SK-N-SH (cell line): ENCODE results near the gene BRWD1. TPM values are rescaled to one million over a fixed set of nuclear protein-coding genes. Genes with fewer than 3 reads are reported as not detected.

Experiments used
- CTCF ChIA-PET: fragments of 300-600, 350-600 bp; formaldehyde crosslinking; extraction: SDS; loops from one replicate; lab custom pipeline; 2021; lab: Yijun Ruan, JAX
- POLR2A ChIA-PET: fragments of 350-600 bp; sonication (Branson Sonifier 250); formaldehyde crosslinking; extraction: SDS; loops from one replicate; lab custom pipeline; 2020; ENCODE audit warnings: antibody characterized with exemption, inconsistent platforms; lab: Yijun Ruan, JAX
- DNase-seq: peaks from one replicate; pipeline ENCODE4 v3.0.0; 2012
- H2AFZ ChIP-seq: fragments of 200-600 bp; sonication (generic); 2 replicates; pipeline ENCODE4 v1.8.1; 2016; ENCODE audit warnings: antibody characterized with exemption, mild to moderate bottlenecking, low read depth
- H3F3A ChIP-seq: fragments of 200-600 bp; sonication (generic); replicated peaks from 2 replicates; pipeline ENCODE3; 2016; ENCODE audit warnings: antibody characterized with exemption, mild to moderate bottlenecking; ENCODE audit not compliant: insufficient read depth
- H3K27ac ChIP-seq, 2 experiments: fragments of 200-500 bp in 1 of 2; fragments of 200-600 bp in 1 of 2; sonication (Bioruptor generic) in 1 of 2; sonication (generic), shearing (Covaris generic) in 1 of 2; 2 replicates each; pipeline versions ENCODE4 v1.5.1 to v1.6.1; 2014 to 2016; ENCODE audit warnings: low read depth in 2 of 2, inconsistent platforms in 1 of 2, low read length in 1 of 2, mild to moderate bottlenecking in 1 of 2, mixed read lengths in 1 of 2
- H3K27me3 ChIP-seq: fragments of 200-600 bp; sonication (generic), shearing (Covaris generic); 2 replicates; pipeline ENCODE4 v1.6.1; 2016; ENCODE audit warnings: mixed run types; ENCODE audit not compliant: insufficient read depth
- H3K36me3 ChIP-seq, 2 experiments: fragments of 200-500 bp in 1 of 2; fragments of 200-600 bp in 1 of 2; sonication (Bioruptor generic) in 1 of 2; sonication (generic) in 1 of 2; replicated peaks in 1 of 2; 2 replicates each; pipeline versions ENCODE3 to v1.5.1; 2014 to 2016; ENCODE audit warnings: low read length in 1 of 2, mild to moderate bottlenecking in 1 of 2; ENCODE audit not compliant: insufficient read depth in 2 of 2, control insufficient read depth in 1 of 2
- H3K4me1 ChIP-seq, 2 experiments: fragments of 200-500 bp in 1 of 2; fragments of 200-600 bp in 1 of 2; sonication (Bioruptor generic) in 1 of 2; sonication (generic), shearing (Covaris generic) in 1 of 2; 2 replicates each; pipeline versions ENCODE4 v1.5.1 to v1.6.1; 2014 to 2016; ENCODE audit warnings: low read depth in 1 of 2, low read length in 1 of 2, mixed run types in 1 of 2; ENCODE audit not compliant: insufficient read depth in 2 of 2, control insufficient read depth in 1 of 2
- H3K4me2 ChIP-seq: fragments of 200-600 bp; sonication (generic), shearing (Covaris generic); 2 replicates; pipeline ENCODE4 v1.6.1; 2017; ENCODE audit warnings: mixed run types
- H3K4me3 ChIP-seq, 2 experiments: fragments of 200-500 bp in 1 of 2; fragments of 200-600 bp in 1 of 2; sonication (Bioruptor generic) in 1 of 2; sonication (generic), shearing (Covaris generic) in 1 of 2; 2 replicates each; pipeline versions ENCODE4 v1.5.1 to v1.8.1; 2014 to 2016; ENCODE audit warnings: low read depth in 2 of 2, inconsistent platforms in 1 of 2, low read length in 1 of 2, mild to moderate bottlenecking in 1 of 2, mixed read lengths in 1 of 2, moderate library complexity in 1 of 2
- H3K79me2 ChIP-seq: fragments of 200-600 bp; sonication (generic); 2 replicates; pipeline ENCODE4 v1.8.1; 2017; ENCODE audit warnings: mild to moderate bottlenecking; ENCODE audit not compliant: insufficient read depth
- H3K9ac ChIP-seq: fragments of 200-600 bp; sonication (generic); 2 replicates; pipeline ENCODE4 v1.6.1; 2017; ENCODE audit warnings: mixed run types
- H3K9me2 ChIP-seq: fragments of 200-600 bp; sonication (generic); 2 replicates; pipeline ENCODE4 v1.6.1; 2017; ENCODE audit warnings: mixed run types
- H3K9me3 ChIP-seq: fragments of 200-600 bp; sonication (generic); 2 replicates; pipeline ENCODE4 v1.6.1; 2017; ENCODE audit warnings: mixed run types, mild to moderate bottlenecking, moderate library complexity
- H4K20me1 ChIP-seq: fragments of 200-600 bp; sonication (generic); 2 replicates; pipeline ENCODE4 v1.6.1; 2017; ENCODE audit warnings: mild to moderate bottlenecking, mixed run types; ENCODE audit not compliant: insufficient read depth
- CTCF ChIP-seq: fragments of 200-600 bp; sonication (generic); IDR thresholded peaks from 2 replicates; pipeline ENCODE4 v1.6.1; 2017; ENCODE audit warnings: antibody characterized with exemption, mild to moderate bottlenecking, moderate library complexity
- ELF1 ChIP-seq: IDR thresholded peaks from 2 replicates; pipeline ENCODE4 v1.4.0; 2012
- MAX ChIP-seq: IDR thresholded peaks from 2 replicates; pipeline ENCODE4 v1.4.0; 2012; ENCODE audit warnings: low read depth
- MEF2A ChIP-seq: IDR thresholded peaks from 2 replicates; pipeline ENCODE4 v1.4.0; 2012; ENCODE audit warnings: low read depth, borderline replicate concordance
- NFIC ChIP-seq: IDR thresholded peaks from 2 replicates; pipeline ENCODE4 v1.4.0; 2012; ENCODE audit warnings: borderline replicate concordance
- POLR2AphosphoS5 ChIP-seq: IDR thresholded peaks from 2 replicates; pipeline ENCODE4 v1.6.1; 2012; ENCODE audit warnings: low read depth, low read length
- RAD21 ChIP-seq: IDR thresholded peaks from 2 replicates; pipeline ENCODE4 v1.6.1; 2012; ENCODE audit warnings: mild to moderate bottlenecking, low read length
- RCOR1 ChIP-seq: fragments of 150-350 bp; IDR thresholded peaks from 2 replicates; pipeline ENCODE4 v1.6.1; 2017; ENCODE audit warnings: antibody characterized with exemption, low read length
- RXRA ChIP-seq: IDR thresholded peaks from 2 replicates; pipeline ENCODE4 v1.4.0; 2012; ENCODE audit warnings: low read depth, mild to moderate bottlenecking, borderline replicate concordance
- SMC3 ChIP-seq: IDR thresholded peaks from 2 replicates; pipeline ENCODE4 v1.6.1; 2012; ENCODE audit warnings: low read depth, low read length, improper control_type of control experiment
- TAF1 ChIP-seq: IDR thresholded peaks from 2 replicates; pipeline ENCODE4 v1.6.1; 2012; ENCODE audit warnings: low read depth, mild to moderate bottlenecking, low read length, moderate library complexity, borderline replicate concordance
- TCF12 ChIP-seq: IDR thresholded peaks from 2 replicates; pipeline ENCODE4 v1.4.0; 2012
- TEAD4 ChIP-seq: IDR thresholded peaks from 2 replicates; pipeline ENCODE4 v1.4.0; 2012; ENCODE audit warnings: mild to moderate bottlenecking, borderline replicate concordance; ENCODE audit not compliant: insufficient read depth
- WGBS: methylation state at CpG from one replicate; pipeline ENCODE4 v1.1.6; 2017; ENCODE audit warnings: low lambda C conversion rate; 5-methylcytosine and 5-hydroxymethylcytosine counted together
- polyA plus RNA-seq, 3 experiments: library from polyadenylated mRNA; depleted of rRNA; stranded (reverse); fragments of >200 nt; gene quantifications; 2 replicates each; pipeline ENCODE4 v1.2.3, GENCODE V29; 2012
- TF ChIP-seq, protein P1 (sequence below): IDR thresholded peaks from 2 replicates; pipeline ENCODE4 v1.4.0; 2012; ENCODE audit warnings: low read depth, borderline replicate concordance
- TF ChIP-seq, protein P2 (sequence below): fragments of 150-350 bp; IDR thresholded peaks from 2 replicates; pipeline ENCODE4 v1.6.1; 2017; ENCODE audit warnings: antibody characterized with exemption, low read length, low read depth, borderline replicate concordance

BRWD1 gene
- polyA plus RNA-seq, 1 of the 3 experiments (the other 2 are of a cell fraction): 7.9 TPM

DNA sequence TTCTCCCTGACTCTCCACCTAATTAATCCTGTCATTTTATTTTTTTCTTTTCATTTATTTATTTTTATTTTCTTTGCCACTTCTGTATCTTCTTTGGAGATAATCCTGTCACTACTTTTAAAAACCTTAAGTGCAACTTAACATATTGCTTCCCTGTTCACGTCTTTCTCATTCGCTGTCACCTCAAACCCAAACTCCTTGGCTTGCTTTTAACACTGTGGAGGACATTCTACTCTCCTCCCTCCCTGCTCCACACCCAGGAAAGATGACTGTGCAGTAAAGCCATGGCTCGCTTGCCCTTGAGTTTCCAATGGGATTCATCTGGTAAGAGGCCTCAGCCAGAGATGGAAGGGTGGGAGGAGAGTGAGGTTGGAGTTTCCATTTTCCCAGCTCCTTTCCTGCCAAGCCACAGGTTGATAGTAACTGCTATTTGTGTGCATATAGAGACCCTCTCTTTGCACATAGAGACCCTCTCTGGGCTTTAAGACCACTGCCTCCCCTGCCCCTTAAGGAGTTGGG, 6.4 kb upstream of the BRWD1 start:
- TF ChIP-seq ELF1: no peak
- TF ChIP-seq RCOR1: no peak
- TF ChIP-seq RAD21: no peak
- TF ChIP-seq RXRA: no peak
- no peak for TF ChIP-seq TEAD4
- no peak for TF ChIP-seq NFIC
- TF ChIP-seq, protein P1, sequence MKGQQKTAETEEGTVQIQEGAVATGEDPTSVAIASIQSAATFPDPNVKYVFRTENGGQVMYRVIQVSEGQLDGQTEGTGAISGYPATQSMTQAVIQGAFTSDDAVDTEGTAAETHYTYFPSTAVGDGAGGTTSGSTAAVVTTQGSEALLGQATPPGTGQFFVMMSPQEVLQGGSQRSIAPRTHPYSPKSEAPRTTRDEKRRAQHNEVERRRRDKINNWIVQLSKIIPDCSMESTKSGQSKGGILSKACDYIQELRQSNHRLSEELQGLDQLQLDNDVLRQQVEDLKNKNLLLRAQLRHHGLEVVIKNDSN: no peak
- TF ChIP-seq MAX: no peak
- TF ChIP-seq TAF1: no peak
- TF ChIP-seq POLR2AphosphoS5: no peak
- TF ChIP-seq, protein P2, sequence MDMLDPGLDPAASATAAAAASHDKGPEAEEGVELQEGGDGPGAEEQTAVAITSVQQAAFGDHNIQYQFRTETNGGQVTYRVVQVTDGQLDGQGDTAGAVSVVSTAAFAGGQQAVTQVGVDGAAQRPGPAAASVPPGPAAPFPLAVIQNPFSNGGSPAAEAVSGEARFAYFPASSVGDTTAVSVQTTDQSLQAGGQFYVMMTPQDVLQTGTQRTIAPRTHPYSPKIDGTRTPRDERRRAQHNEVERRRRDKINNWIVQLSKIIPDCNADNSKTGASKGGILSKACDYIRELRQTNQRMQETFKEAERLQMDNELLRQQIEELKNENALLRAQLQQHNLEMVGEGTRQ: no peak
- no peak for TF ChIP-seq SMC3
- TF ChIP-seq CTCF: no peak
- no peak for TF ChIP-seq TCF12
- no peak for TF ChIP-seq MEF2A
- Histone ChIP-seq H3K9ac (no peak overlapping the region), H3K9me2 (no peaks in the 10 kb centered on the region), H3K27me3 (no peaks in the 10 kb centered on the region), H3K4me1 (peaks cover 0 to 3% of the 10 kb centered on the region in 2 experiments; a peak in 1 of 4 replicates), H3K9me3 (no peaks in the 10 kb centered on the region), H3K4me2 (no peak overlapping the region), H3F3A (no peaks in the 10 kb centered on the region), H3K36me3 (no peaks in the 10 kb centered on the region), H4K20me1 (no peaks in the 10 kb centered on the region), H3K27ac (no peak overlapping the region), H2AFZ (no peak overlapping the region), H3K79me2 (peaks cover 3% of the 10 kb centered on the region; the same call in 1 of the 2 replicates), H3K4me3 (no peak overlapping the region)
- ChIA-PET CTCF (no interaction called here), POLR2A (interaction anchor here (0.7 to 0.8 kb wide), 2 partner anchors 61 to 68 kb away, joined by 3 to 4 read pairs; no protein-coding TSS in a partner anchor)
- 85% methylated on average over 3 of the region's 3 CpGs for WGBS
- no peak for DNase-seq
